ENCODE measurements around the gene ANO5. TPM values are rescaled to one million over a fixed set of nuclear protein-coding genes. Genes with fewer than 3 reads are reported as not detected.

ANO5 gene
- total and polyA plus RNA-seq, 2 of the 8 experiments (the other 6 are each of a cell fraction or from before 2014, with no cell fraction given): 2.6 to 5.0 TPM

DNA sequence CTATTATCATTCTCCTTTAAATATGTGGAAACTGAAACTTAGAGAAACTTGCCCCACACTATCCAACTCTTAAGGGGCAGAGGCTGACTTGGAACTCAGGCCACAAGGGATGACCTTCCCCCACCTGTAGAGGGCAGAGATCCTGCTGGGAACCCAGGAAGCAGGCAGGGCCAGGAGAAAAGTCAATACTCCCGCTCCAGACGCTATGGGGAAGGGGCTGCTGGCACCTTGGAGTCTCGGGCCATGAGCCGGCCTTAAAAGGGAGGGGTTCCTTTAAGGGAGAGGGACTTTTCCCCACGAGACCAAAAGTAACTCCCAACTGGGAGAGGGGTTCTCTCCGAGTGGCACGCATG lies 620 bp upstream of the ANO5 start:
- H4K5ac ChIP-seq (ENCODE audit: insufficient read length, low read depth, low read length): peak overlapping the region; percentile 36
- H2BK12ac ChIP-seq (ENCODE audit: low read depth, low read length): peak overlapping the region; percentile 77; the same call in 1 of the 2 replicates
- H3K56ac ChIP-seq (replicated peaks; ENCODE audit: insufficient read length, low read depth, low read length): peak overlapping the region; percentile 19
- ChIA-PET CTCF (ENCODE audit: partially characterized antibody) (interaction anchor here (0.6 to 1.5 kb wide), 3 partner anchors 21 to 116 kb away, joined by 3 read pairs; no protein-coding TSS in a partner anchor), POLR2A (ENCODE audit: partially characterized antibody) (no interaction called here)
- H4K8ac ChIP-seq (ENCODE audit: extremely low read depth, insufficient read depth, low read length): peak overlapping the region; percentile 82
- H2AK5ac ChIP-seq (ENCODE audit: low read depth, low read length): no peak overlapping the region
- H2AFZ ChIP-seq (ENCODE audit: low read length): peak overlapping the region; percentile 89
- H2BK120ac ChIP-seq (replicated peaks; ENCODE audit: low read depth, low read length): no peak overlapping the region
- H3K9ac ChIP-seq (replicated peaks in 1 of 4; ENCODE audit: extremely low read depth in 1 of 4, low read depth in 3 of 4, low read length in 3 of 4): peak overlapping the region in 3 of 4 experiments; percentile 58 to 70 (median 65); a peak in 5 of 7 replicates
- H3K79me1 ChIP-seq (ENCODE audit: low read depth, low read length): no peaks in the 10 kb centered on the region
- H3K18ac ChIP-seq (ENCODE audit: extremely low read depth, low read length): peak overlapping the region; percentile 88; the same call in 1 of the 2 replicates
- H4K20me1 ChIP-seq (replicated peaks in 1 of 2; ENCODE audit: control insufficient read depth in 1 of 2, insufficient read depth in 2 of 2, low read length in 2 of 2): peaks cover 0 to 3% of the 10 kb centered on the region in 2 experiments
- no peaks in the 10 kb centered on the region for H3K9me3 ChIP-seq (ENCODE audit: insufficient read depth in 2 of 2, low read depth in 1 of 2, low read length in 1 of 2)
- H3K36me3 ChIP-seq (ENCODE audit: control insufficient read depth in 2 of 4, insufficient read depth in 4 of 4, low read length in 3 of 4): no peaks in the 10 kb centered on the region; a peak in 1 of 8 replicates
- 0 out of 2 replicates have a peak overlapping the region, but pooled peaks have one; percentile 25 for H2BK15ac ChIP-seq (ENCODE audit: low read length)
- H3K4ac ChIP-seq (replicated peaks; ENCODE audit: insufficient read length, low read depth, low read length): peak overlapping the region; percentile 53
- no peak overlapping the region for H3K27ac ChIP-seq (ENCODE audit: low read depth, low read length)
- 1% methylated on average over 5 of the region's 7 CpGs; no CpG with 5 or more reads in 1 of the 2 experiments for WGBS, 2 experiments (ENCODE audit: extremely low coverage in 1 of 2, insufficient coverage in 1 of 2, insufficient read length in 1 of 2, insufficient replicate concordance in 2 of 2, low coverage in 1 of 2, low lambda C conversion rate in 2 of 2, missing lambda C conversion rate in 1 of 2)
- H3K79me2 ChIP-seq (ENCODE audit: control insufficient read depth in 1 of 2, insufficient read depth in 2 of 2, low read length in 2 of 2): peaks cover 0 to 23% of the 10 kb centered on the region in 2 experiments; a peak in 2 of 4 replicates
- peak overlapping the region; percentile 74 to 90 (median 77) for H3K4me3 ChIP-seq (ENCODE audit: extremely low read depth in 1 of 4, insufficient read depth in 2 of 4, low read depth in 3 of 4, low read length in 4 of 4)
- FAIRE-seq (no peak), DNase-seq (ENCODE audit: low read depth in 1 of 2, low spot score in 2 of 2) (peak in 1 of 2 experiments; percentile 27)
- no peak overlapping the region; the same call in 1 of the 2 replicates for H2BK20ac ChIP-seq (ENCODE audit: low read length)
- H2BK5ac ChIP-seq (ENCODE audit: low read depth, low read length): no peak overlapping the region; the same call in 1 of the 2 replicates
- no peak overlapping the region for H3K14ac ChIP-seq (ENCODE audit: insufficient read length)
- H3K27me3 ChIP-seq (replicated peaks in 1 of 4; ENCODE audit: control insufficient read depth in 3 of 4, extremely low read depth in 1 of 4, insufficient read depth in 3 of 4, low read length in 3 of 4): no peaks in the 10 kb centered on the region
- peaks cover 9% of the 10 kb centered on the region for H3K23me2 ChIP-seq (ENCODE audit: low read depth, low read length)
- H3K23ac ChIP-seq (ENCODE audit: insufficient read length): no peak overlapping the region
- H3K4me1 ChIP-seq (replicated peaks in 1 of 4; ENCODE audit: control insufficient read depth in 3 of 4, insufficient read depth in 4 of 4, low read length in 3 of 4): peaks cover 0 to 5% (median 2%) of the 10 kb centered on the region in 4 experiments; a peak in 2 of 7 replicates
- H3K4me2 ChIP-seq (ENCODE audit: insufficient read depth in 1 of 2, low read depth in 2 of 2, low read length in 2 of 2): peak overlapping the region; percentile 81 to 93
- peak overlapping the region; percentile 44 for H4K91ac ChIP-seq (replicated peaks; ENCODE audit: insufficient read length, low read length)
- no peak for TF ChIP-seq BRCA1 (IDR thresholded peaks at IDR 0.05; ENCODE audit: low read depth, low read length)
- 0 out of 2 replicates have a peak, but pooled peaks have one; percentile 31 for TF ChIP-seq MAX (IDR thresholded peaks at IDR 0.05)
- TF ChIP-seq JUN (IDR thresholded peaks at IDR 0.05; ENCODE audit: low read depth, low read length): no peak
- TF ChIP-seq RFX5 (IDR thresholded peaks at IDR 0.05; ENCODE audit: borderline replicate concordance, low read depth, low read length): no peak
- TF ChIP-seq, protein P1, sequence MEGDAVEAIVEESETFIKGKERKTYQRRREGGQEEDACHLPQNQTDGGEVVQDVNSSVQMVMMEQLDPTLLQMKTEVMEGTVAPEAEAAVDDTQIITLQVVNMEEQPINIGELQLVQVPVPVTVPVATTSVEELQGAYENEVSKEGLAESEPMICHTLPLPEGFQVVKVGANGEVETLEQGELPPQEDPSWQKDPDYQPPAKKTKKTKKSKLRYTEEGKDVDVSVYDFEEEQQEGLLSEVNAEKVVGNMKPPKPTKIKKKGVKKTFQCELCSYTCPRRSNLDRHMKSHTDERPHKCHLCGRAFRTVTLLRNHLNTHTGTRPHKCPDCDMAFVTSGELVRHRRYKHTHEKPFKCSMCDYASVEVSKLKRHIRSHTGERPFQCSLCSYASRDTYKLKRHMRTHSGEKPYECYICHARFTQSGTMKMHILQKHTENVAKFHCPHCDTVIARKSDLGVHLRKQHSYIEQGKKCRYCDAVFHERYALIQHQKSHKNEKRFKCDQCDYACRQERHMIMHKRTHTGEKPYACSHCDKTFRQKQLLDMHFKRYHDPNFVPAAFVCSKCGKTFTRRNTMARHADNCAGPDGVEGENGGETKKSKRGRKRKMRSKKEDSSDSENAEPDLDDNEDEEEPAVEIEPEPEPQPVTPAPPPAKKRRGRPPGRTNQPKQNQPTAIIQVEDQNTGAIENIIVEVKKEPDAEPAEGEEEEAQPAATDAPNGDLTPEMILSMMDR (IDR thresholded peaks at IDR 0.05; ENCODE audit: control extremely low read depth in 1 of 3, insufficient read depth in 1 of 3, low read depth in 1 of 3, low read length in 3 of 3): peak; percentile 51 to 67 (median 52)
- no peak; the same call in 1 of the 2 replicates for TF ChIP-seq SP4 (IDR thresholded peaks at IDR 0.05; ENCODE audit: low read length)
- TF ChIP-seq TEAD4 (IDR thresholded peaks at IDR 0.05; ENCODE audit: low read depth, low read length): no peak
- TF ChIP-seq E2F6 (IDR thresholded peaks at IDR 0.05): no peak
- no peak for TF ChIP-seq CREB1 (IDR thresholded peaks at IDR 0.05)
- TF ChIP-seq ASH2L (IDR thresholded peaks at IDR 0.05; ENCODE audit: low read length): no peak

All from H1 (cell line).